GM18511 (cell line): Measurements from ENCODE around the gene PUM2.

Experiments used
- ATAC-seq: cut with Tn5 transposase; IDR thresholded peaks from one replicate; pipeline ENCODE4 v1.9.1; 2021; ENCODE audit warnings: mild to moderate bottlenecking, moderate library complexity; ENCODE audit not compliant: unreplicated experiment

Gene PUM2

GRCh38 chr2:20207051-20207450 is 143.6 kb downstream of the PUM2 start:
- peak; percentile 76 for ATAC-seq

GRCh38 chr2:20205915-20206524 is 144.6 kb downstream of the PUM2 start:
- ATAC-seq = no peak

DNA sequence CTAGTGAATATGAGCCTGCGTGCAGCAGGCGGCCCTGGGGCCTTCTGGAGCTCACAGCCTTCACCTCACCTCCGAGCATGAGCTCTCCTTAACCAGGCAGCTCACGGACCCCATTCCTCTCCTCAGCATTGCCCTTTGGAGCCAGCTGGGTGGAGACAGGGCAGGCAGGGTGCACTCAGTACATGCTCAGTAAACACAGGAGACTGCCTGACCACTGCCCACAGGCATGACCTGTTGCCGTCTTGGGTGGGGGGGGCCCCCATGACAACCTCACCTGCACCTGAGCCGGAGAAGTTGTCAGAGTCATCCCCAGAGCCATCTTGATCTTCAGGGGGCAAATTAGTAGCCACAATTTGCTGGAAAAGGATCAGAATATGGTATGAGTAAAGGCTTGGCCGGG is 145.6 kb downstream of the PUM2 start:
- no peak for ATAC-seq

DNA sequence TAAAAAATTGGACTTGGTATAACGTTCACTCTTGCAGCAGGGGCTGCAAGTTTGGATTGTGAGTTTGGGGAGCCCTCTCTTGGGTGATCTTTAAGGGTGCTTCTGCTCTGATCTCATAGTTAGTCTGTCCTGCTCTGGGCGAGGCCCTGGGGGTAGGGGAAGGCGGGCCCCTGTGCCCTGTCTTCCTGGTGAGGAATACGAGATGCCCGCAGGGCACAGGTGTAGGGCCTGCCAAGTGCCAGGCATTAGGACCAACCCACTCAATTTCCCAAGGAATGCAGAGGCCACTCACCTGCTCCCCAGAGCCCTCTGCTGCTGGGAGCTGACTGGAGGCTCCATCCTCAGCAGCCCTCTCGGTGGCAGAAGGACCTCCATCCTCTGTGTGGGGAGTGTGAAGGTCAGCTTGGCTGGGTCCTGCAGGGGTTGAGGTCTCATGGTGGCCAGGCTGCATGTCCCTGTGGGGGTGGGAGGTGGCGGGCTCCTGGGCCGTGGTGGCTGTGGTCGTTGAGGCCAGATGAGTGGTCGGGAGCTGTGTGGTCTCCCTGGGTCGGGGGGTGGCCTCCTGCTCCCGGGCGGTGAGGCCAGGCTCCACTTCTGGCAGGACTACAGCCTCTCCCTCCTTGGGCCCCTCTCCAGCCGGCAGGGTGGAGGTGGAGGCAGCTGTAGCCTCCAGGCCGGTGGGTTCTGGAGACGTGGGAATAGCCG is 147.0 kb downstream of the PUM2 start:
- ATAC-seq = no peak

DNA sequence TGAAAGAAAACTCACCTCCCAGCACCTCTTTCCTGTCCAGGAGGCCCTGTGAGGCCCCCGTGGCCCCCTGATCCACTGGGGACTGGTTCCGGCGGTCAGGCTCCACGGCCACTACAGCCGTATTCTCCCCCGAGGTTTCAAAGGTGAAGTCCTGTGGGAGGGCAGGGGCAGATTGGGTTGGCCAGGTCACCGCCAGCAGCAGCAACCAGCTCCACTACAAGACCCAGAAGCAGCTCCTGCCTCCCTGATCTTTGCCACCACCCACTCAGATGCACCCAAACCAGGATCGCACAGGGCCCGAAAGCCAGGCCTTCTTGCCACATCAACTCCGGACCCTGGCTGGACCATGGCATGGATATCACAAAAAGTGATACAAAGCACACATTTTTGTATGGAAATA is 147.6 kb downstream of the PUM2 start:
- no peak for ATAC-seq

GRCh38 chr2:20201671-20202070 is 149.0 kb downstream of the PUM2 start:
- ATAC-seq = no peak

DNA sequence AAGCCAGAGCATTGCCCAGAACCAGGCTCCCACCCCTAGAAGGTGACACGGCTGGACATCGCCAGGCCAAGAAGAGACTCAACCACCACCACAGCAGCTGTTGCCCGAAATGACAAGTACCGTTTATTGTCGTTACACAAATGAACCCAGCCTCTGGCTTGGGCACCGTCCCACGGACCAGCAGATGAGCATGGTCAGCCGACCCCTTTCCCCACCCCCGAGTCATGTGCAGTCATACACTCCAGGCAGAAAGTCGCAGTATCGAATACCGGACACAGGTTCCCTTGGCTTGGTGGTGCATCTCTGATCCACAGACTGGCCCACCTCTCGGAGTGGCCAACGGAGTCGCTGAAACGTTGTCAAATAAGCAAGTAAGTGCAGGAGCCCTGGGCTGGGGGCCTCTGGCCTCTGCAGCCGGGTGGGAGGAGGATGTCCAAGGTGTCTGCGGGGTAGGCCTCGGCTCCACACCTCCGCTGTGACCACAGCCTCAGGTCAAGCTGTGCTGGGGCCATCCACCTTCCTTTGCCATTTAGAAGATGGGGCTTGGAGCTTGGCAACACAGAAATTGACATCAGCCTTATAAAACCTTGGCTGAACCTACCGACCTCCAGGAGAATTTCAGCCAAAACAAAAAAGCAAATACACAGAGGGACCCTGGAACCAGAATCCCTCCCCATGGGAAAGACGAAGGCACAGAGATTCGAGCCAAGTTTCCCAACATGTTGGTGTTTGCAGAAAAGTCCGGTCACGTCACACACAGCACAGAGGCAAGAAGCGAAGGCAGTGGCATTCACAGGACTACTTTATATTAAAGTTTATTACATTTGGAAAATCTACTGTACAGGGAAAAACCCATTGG is 149.7 kb downstream of the PUM2 start:
- ATAC-seq = no peak

GRCh38 chr2:20199633-20200270 is 150.9 kb downstream of the PUM2 start:
- ATAC-seq = no peak

DNA sequence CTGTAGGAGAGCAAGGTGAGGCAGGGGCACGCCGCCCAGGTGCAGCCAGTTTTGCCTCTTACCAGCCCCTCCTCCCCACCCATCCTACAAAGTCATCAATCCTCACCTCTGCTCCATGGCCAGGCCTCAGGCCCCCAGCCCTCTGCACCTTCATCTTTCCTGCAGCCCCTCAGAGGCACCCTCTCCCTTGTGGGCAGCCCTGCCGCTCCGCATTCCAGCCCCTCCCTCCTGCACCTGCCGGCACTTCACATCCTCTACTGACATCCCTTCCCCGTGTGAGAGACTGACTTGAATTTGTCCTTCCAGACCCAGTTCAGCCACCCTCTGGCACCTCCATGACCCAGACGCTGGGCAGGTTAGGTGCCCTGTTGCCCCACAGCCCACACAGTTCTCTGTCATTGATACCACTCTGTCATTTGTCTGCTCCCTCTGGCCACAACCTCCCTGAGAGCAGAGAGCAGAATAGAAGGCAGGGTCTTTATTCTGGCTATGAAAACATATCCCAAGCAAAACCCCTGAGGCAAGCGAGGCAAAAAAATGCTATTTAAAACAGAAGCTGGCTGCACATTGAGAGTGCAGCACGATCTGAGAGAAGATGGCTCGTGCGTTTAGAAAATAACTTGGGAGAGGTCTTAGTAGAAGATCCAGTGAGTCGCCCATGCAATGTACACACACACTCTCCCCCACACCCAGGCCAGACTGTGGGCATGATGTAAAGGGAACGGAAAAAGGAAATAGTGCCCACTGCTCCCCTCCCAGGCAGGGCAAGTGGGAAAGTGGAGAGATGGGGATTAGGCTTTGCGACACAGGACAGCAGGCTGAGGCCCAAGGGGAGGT is 151.6 kb downstream of the PUM2 start:
- no peak for ATAC-seq
